T-helper 22 cell (primary cell): ENCODE results near the gene ARHGEF39.
"Not testable (repeated sequence)": the region's sequence is repeated elsewhere in the genome, so short reads cannot be mapped to it uniquely, and the experiment has no call there.

Experiments used
- DNase-seq: peaks from one replicate; pipeline ENCODE4 v3.0.0-alpha.2; 2020; ENCODE audit warnings: low read depth

The ARHGEF39 gene

DNA sequence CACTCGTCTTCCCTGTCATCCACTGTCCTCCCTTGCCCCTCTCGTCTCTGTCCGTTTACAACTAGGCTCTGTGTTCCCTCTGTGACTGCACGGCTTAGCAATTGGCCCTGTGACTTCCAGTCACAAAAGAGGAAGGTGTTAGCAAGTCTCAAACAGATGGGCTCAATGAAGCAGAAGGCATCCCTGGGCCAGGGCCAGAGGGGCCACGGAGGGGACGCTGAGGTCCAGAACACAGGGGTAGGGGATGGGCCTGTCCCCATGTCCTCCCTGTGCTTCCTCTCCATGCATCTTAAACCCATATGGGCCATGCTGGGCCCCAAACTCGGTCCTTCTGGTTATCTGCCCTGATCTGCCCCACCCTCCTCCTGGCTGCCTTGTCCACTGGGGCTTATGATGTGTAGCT lies 46.7 kb downstream of the ARHGEF39 start, which contains the start of gene CD72:
TSS of gene CD72 (minus strand) at position 89 of the 403 bp plus-strand sequence. CDS start 110 bp downstream, outside the sequence.
- DNase-seq, result no peak

DNA sequence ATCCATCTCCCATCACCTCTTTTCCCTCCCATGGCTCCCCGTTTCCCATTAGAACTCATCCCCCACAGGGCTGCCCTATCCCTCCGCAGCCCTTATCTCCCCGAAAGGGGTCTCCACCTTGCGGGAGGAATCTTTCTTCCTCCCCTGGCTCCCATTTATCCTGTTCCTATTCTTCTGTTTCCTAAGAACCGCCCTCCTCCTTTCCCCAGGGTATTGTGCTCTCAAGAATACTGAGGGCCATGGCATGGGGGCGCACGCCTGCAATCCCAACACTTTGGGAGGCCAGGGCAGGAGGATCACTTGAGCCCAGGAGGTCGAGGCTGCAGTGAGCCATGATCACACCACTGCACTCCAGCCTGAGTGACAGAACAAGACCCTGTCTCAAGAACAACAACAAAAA lies 47.4 kb downstream of the ARHGEF39 start:
- DNase-seq, result no peak

DNA sequence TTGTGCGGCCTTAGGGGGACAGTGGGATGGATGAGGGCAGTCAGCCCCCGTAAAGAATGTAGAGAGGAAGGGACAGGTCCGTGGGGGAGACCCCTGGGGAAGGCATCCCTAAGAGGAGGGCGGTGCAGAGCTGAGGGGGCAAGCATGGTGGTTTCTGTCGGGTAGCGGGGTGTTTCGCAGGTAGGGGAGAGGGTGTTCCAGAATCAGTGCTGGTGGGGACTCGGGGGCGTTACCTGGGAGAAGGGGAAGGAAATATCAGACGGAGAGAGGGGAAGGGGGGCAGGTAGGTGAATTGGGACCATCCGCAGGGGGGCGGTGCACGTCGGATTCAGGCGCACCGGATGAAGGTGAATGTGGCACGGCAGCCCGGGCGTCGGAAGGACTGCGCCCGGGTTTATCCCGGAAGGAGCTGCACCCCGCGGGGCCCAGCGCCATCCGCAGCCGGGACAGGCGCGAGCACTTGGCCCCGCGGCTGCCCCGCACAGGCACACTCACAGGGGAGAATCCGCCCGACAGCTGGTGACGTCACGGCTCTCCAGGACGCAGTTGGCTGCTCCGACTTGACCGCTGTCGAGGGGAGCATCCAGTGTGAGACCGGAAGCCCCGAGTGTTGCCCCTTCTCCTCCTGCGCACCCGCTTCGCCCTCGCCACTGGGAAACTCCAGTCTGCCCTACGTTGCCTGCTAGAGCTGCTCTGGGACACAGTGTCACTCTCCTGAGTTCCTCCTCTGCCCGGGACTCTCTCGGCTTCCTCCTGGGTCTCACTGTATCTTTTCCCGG lies 48.1 kb downstream of the ARHGEF39 start:
- peak; percentile 60 for DNase-seq

DNA sequence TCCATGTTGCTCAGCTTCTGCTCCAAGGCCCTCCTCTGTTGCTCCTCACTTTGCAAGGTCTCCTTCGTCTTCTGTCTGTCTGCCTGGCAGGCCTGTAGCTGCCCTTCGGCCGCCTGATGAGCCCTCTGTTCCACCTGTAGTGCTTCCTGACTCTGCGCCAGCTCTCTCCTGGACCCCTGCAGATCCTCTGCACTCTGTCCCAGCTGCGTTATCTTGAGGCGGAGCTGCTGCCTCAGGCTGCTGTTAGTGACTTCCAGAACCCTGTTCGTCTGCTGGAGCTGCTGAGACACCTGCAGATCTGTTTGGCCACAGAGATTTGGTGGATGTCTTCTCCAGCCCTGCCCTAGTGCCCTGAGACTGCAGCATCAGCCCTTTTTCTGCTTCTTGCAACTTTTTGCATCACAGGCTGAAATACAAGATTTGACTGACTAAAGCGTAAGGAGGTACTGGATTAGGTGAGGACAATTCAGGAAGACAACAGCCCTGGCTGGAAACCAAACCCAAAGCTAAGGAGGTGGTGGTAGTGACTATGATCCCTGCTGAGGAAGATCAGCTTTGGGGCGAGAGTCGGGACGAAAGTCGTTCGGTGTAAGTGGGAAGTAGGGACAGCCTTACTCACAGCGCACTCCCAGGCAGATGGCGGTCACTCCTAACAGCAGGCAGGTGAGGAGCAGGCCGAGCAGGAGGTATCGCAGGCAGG lies 48.9 kb downstream of the ARHGEF39 start:
- DNase-seq, result no peak

DNA sequence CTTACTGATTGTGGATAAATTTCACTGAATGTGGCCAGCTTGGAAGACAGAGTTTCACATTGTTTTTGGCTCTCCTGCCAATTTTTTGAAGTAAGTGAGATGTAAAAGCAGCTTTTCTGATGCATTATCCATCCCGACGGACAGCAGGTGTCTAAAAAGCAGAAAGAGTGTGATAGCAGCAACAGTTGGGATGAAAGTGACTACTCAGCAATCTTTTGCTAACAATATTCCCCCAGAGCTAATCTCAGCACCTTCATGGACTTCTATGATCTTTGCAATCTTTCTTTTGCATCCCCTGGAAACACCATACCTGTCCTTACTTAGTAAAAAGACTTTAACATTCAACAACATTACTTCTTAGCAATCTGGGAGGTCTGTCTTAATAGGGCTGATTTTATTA lies 52.2 kb downstream of the ARHGEF39 start:
- DNase-seq, result no peak

DNA sequence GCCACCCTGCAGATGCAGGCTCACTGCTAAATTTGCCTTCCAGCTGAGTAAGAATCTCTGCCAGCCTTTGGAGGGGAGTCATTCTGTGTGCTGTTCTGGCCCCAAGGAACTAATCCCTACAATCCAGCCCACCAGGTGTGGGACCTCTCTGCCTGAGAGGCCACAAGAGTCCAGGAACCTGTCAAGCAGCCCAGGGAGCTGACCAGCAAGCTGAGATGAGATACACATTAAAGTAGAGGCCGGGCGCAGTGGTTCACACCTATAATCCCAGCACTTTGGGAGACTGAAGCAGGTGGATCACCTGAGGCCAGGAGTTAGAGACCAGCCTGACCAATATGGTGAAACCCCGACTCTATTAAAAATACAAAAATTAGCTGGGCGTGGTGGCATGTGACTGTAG lies 52.9 kb downstream of the ARHGEF39 start:
- not testable (repeated sequence) for DNase-seq

DNA sequence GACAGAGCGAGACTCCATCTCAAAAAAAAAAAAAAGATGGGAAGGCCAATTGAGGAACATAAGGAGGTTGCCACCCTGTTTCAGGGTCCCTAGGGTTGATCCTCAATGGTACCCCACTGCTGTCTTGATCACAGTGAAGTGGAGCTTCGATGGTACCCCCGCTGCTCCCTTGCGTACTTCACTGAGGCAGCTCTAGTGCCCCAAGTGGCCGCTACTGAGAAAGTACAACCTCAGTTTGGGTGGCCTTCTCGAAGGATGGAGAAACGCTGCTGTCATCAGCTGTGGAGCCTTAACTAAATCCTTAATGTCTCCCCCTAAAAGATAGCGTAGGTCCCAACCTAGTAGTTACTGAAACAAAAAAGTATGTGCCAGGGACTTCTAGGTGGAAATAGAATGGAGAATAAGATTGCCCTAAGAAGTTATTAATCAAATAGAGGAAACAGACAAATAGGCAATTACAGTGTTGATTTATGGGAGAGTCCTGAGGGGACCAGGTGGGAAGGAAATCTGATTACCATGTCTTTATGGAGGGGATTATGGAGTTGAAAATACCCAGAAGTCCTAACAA lies 53.7 kb downstream of the ARHGEF39 start:
- peak; percentile 20 for DNase-seq

DNA sequence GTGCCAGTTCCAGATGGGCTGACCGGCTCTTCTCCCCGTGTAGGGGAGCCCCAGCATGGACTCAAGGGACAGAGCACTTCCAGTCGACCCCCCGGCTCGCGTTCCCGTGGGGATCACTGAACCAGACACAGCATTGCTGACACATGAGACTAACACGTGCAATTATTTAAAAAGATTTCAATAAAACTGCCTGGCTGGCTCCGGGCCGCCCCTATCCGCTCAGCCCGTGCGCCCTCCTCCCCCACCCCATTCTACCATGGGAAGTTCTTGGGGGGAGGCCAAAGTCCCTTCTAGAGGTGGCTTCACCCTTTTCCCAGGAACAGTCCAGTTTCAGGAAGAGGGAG lies 55.2 kb downstream of the ARHGEF39 start:
- DNase-seq, result no peak
